Activated T-helper 17 cell treated with anti-CD3 and anti-CD28 coated beads, Interleukin-2, amount 50 U/mL, for 72 hours (primary cell): Measurements from ENCODE around the gene AP5Z1. TPM values are rescaled to one million over a fixed set of nuclear protein-coding genes. Genes with fewer than 3 reads are reported as not detected.
A peak's percentile ranks its signal among the peaks of the same experiment; 100 is the strongest.

ENCODE experiments used
- ATAC-seq: fragments of 150-1000 bp; cut with Tn5 transposase; replicated peaks from 2 replicates; pipeline ENCODE4 v1.10.0; 2021; ENCODE audit warnings: mild to moderate bottlenecking, moderate library complexity
- H3K27ac Mint-ChIP-seq: one replicate; pipeline ENCODE4 v1.8.0; 2022; ENCODE audit warnings: mixed read lengths
- H3K27me3 Mint-ChIP-seq: one replicate; pipeline ENCODE4 v1.8.0; 2022; ENCODE audit warnings: mixed read lengths
- H3K36me3 Mint-ChIP-seq: one replicate; pipeline ENCODE4 v1.8.0; 2022; ENCODE audit warnings: low read depth, mild to moderate bottlenecking, mixed read lengths
- H3K4me1 Mint-ChIP-seq: one replicate; pipeline ENCODE4 v1.8.0; 2022; ENCODE audit warnings: mixed read lengths
- H3K4me3 Mint-ChIP-seq: one replicate; pipeline ENCODE4 v1.8.0; 2022; ENCODE audit warnings: mild to moderate bottlenecking, mixed read lengths
- H3K9me3 Mint-ChIP-seq: one replicate; pipeline ENCODE4 v1.8.0; 2022; ENCODE audit warnings: mixed read lengths
- total RNA-seq, 2 donors: library from RNA; stranded (reverse); gene quantifications; one replicate each; pipeline ENCODE4 v1.2.3, GENCODE V29; 2022

Gene AP5Z1
- total RNA-seq, 2 donors from 2014 or later: 38.7 to 51.9 TPM

GRCh38 chr7:4768597-4769569 is 6.5 kb upstream of the AP5Z1 start:
- Mint-ChIP-seq H3K9me3 (no peaks in the 10 kb centered on the region), H3K4me3 (no peak overlapping the region), H3K27ac (no peak overlapping the region), H3K4me1 (no peaks in the 10 kb centered on the region), H3K27me3 (no peaks in the 10 kb centered on the region), H3K36me3 (no peaks in the 10 kb centered on the region)
- no peak for ATAC-seq

GRCh38 chr7:4769761-4770160 is 5.7 kb upstream of the AP5Z1 start:
- Mint-ChIP-seq H3K36me3 (no peaks in the 10 kb centered on the region), H3K4me1 (peaks cover 7% of the 10 kb centered on the region), H3K27me3 (no peaks in the 10 kb centered on the region), H3K4me3 (no peak overlapping the region), H3K9me3 (no peaks in the 10 kb centered on the region), H3K27ac (peak overlapping the region; percentile 47)
- no peak for ATAC-seq

GRCh38 chr7:4770886-4771285 is 4.5 kb upstream of the AP5Z1 start:
- H3K9me3 Mint-ChIP-seq: no peaks in the 10 kb centered on the region
- no peaks in the 10 kb centered on the region for H3K27me3 Mint-ChIP-seq
- H3K36me3 Mint-ChIP-seq: peaks cover 8% of the 10 kb centered on the region
- peak overlapping the region; percentile 25 for H3K27ac Mint-ChIP-seq
- no peak for ATAC-seq
- no peak overlapping the region for H3K4me3 Mint-ChIP-seq
- peaks cover 7% of the 10 kb centered on the region for H3K4me1 Mint-ChIP-seq

DNA sequence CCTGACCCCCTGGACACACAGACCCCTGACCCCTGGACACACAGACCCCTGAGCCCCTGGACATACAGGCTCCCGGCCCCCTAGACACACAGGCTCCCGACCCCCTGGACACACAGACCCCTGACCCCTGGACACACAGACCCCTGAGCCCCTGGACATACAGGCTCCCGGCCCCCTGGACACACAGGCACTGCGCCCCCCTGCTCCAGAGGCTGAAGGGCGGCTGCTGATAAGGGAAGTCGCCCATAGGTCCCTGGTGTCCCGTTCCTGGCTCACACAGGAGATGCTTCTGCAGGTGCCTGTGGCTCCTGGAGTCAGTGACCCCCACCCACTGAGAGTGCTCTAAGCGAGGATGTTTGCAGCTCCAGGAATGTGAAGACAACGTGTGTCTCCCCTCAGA is 3.7 kb upstream of the AP5Z1 start:
- H3K27ac Mint-ChIP-seq: no peak overlapping the region
- H3K4me1 Mint-ChIP-seq: peaks cover 7% of the 10 kb centered on the region
- no peak overlapping the region for H3K4me3 Mint-ChIP-seq
- H3K9me3 Mint-ChIP-seq: no peaks in the 10 kb centered on the region
- no peak for ATAC-seq
- H3K36me3 Mint-ChIP-seq: peaks cover 17% of the 10 kb centered on the region
- H3K27me3 Mint-ChIP-seq: no peaks in the 10 kb centered on the region

DNA sequence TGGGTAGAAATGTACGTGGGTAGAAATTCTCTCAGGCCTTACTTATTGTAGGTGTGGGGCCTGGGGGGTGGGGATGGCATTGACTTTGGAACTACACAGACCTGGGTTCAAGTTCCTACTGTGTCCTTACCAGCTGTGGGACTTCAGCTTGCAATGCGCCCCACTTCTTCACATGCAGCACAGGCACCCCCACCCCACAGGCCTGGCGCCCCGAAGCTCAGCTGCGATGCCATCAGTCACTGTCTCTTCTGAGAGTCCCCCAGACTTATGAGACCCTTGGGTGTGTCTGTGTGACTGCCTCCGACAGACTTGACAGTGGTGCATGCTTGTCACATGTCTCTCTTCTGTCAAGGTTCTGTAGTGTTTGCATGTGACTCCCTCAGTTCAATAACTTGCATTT is 3.1 kb upstream of the AP5Z1 start:
- ATAC-seq: no peak
- H3K27ac Mint-ChIP-seq: no peak overlapping the region
- H3K36me3 Mint-ChIP-seq: peaks cover 23% of the 10 kb centered on the region
- H3K27me3 Mint-ChIP-seq: no peaks in the 10 kb centered on the region
- no peak overlapping the region for H3K4me3 Mint-ChIP-seq
- no peaks in the 10 kb centered on the region for H3K9me3 Mint-ChIP-seq
- peaks cover 7% of the 10 kb centered on the region for H3K4me1 Mint-ChIP-seq

- peak overlapping the region; percentile 99 for H3K4me3 Mint-ChIP-seq
- no peaks in the 10 kb centered on the region for H3K27me3 Mint-ChIP-seq
- H3K4me1 Mint-ChIP-seq: peaks cover 14% of the 10 kb centered on the region
- H3K9me3 Mint-ChIP-seq: no peaks in the 10 kb centered on the region
- H3K36me3 Mint-ChIP-seq: peaks cover 35% of the 10 kb centered on the region
- ATAC-seq: no peak
- H3K27ac Mint-ChIP-seq: peak overlapping the region; percentile 99
Measured at GRCh38 chr7:4774007-4774406, 1.4 kb upstream of the AP5Z1 start.

GRCh38 chr7:4774658-4775249 is 669 bp upstream of the AP5Z1 start:
- Mint-ChIP-seq H3K27me3 (no peaks in the 10 kb centered on the region), H3K4me3 (peak overlapping the region; percentile 99), H3K27ac (peak overlapping the region; percentile 99), H3K4me1 (peaks cover 14% of the 10 kb centered on the region), H3K36me3 (peaks cover 36% of the 10 kb centered on the region), H3K9me3 (no peaks in the 10 kb centered on the region)
- peak; percentile 40 for ATAC-seq

DNA sequence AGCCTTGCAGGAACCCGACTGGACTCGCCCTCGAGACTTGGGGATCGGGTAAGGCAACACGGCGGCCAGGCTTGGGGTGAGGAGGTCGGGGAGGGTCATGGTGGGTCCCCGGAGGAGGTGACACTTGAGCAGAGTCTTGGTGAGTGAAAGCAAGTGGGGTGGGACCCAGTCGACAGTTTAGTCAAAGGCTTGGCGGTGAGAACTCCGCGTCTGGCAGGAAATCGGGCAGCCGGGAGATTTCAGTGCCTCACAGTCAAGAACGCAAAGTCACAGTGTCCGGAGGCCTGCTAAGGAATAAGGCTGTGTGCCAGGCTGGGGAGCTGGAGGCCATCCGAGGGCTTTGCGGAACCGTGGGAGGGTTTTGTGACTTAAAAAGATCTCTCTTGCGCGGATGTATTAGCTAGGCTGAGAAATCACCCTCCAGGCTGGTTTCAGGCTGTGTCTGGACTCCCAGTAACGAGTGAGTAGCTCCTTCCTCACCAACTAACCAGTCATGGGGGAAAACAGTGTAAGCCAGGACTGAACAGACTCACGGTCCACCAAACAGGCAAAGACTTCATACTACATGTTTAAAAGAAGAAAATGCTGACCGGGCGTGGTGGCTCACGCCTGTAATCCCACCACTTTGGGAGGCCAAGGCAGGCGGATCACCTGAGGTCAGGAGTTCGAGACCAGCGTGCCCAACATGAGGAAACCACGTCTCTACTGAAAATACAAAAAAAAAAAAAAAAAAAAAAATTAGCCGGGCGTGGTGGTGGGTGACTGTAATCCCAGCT is 613 bp downstream of the AP5Z1 start:
- peaks cover 49% of the 10 kb centered on the region for H3K36me3 Mint-ChIP-seq
- no peaks in the 10 kb centered on the region for H3K27me3 Mint-ChIP-seq
- no peaks in the 10 kb centered on the region for H3K9me3 Mint-ChIP-seq
- H3K4me3 Mint-ChIP-seq: peak overlapping the region; percentile 99
- H3K27ac Mint-ChIP-seq: peak overlapping the region; percentile 99
- H3K4me1 Mint-ChIP-seq: peaks cover 14% of the 10 kb centered on the region
- ATAC-seq: peak; percentile 34

- Mint-ChIP-seq H3K36me3 (peaks cover 61% of the 10 kb centered on the region), H3K27ac (no peak overlapping the region), H3K4me3 (no peak overlapping the region), H3K4me1 (peaks cover 13% of the 10 kb centered on the region), H3K9me3 (no peaks in the 10 kb centered on the region), H3K27me3 (no peaks in the 10 kb centered on the region)
- no peak for ATAC-seq
Measured at GRCh38 chr7:4779118-4779517, 3.7 kb downstream of the AP5Z1 start.

- no peaks in the 10 kb centered on the region for H3K27me3 Mint-ChIP-seq
- H3K4me3 Mint-ChIP-seq: no peak overlapping the region
- ATAC-seq: no peak
- no peak overlapping the region for H3K27ac Mint-ChIP-seq
- no peaks in the 10 kb centered on the region for H3K9me3 Mint-ChIP-seq
- H3K4me1 Mint-ChIP-seq: peaks cover 7% of the 10 kb centered on the region
- peaks cover 56% of the 10 kb centered on the region for H3K36me3 Mint-ChIP-seq
Measured at GRCh38 chr7:4781366-4782069, 6.1 kb downstream of the AP5Z1 start.

DNA sequence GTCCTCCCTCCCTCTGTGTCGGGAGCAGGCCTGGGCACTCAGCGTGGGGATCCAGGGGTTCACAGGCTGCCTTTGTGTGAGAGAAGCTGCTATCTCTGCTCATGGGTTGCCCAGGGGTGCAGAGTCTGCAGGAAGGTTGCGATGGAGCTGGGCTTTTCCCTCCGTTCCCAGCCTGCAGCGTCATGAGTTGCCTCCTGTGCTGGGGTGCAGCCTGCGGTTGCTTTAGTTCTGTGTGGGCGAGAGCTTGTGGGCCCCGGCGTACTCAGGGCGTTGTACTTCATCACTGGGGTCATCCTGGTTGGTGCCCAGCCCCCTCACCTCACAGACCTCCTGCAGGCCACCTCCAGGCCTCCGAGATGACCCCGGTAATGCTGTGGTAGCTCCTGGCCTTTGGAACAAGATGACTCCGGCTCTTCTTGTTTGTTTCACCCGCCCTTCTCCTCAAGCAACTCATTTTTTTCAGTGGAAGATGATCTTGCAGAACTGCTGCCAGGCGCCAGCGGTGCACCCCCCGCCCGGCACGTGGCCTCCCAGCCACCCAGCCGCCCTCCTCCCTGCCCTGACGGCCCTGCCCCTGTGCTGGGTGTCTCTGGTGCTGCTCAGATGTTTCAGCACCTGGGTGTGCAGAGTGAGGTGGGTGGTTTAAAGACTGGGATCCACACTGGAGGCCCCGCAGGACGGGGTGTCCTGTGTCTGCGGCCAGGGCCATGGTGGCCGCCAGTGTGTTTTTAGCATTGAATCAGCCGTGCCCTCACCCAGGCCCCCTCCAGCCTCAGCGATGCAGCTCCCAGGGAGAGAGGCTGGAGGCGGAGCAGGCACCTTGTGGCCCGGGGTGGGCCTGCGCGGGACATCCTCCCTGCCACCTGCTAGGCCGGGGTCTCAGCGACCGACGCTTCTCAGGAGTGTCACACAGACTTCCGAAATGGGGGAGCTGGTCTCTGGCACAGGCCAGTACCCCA is 7.2 kb downstream of the AP5Z1 start:
- Mint-ChIP-seq H3K9me3 (no peaks in the 10 kb centered on the region), H3K36me3 (peaks cover 48% of the 10 kb centered on the region), H3K27ac (no peak overlapping the region), H3K4me1 (peaks cover 7% of the 10 kb centered on the region), H3K27me3 (no peaks in the 10 kb centered on the region), H3K4me3 (no peak overlapping the region)
- no peak for ATAC-seq

GRCh38 chr7:4783292-4783652 is 7.8 kb downstream of the AP5Z1 start:
- H3K4me3 Mint-ChIP-seq: no peak overlapping the region
- ATAC-seq: no peak
- no peaks in the 10 kb centered on the region for H3K9me3 Mint-ChIP-seq
- H3K36me3 Mint-ChIP-seq: peaks cover 47% of the 10 kb centered on the region
- no peaks in the 10 kb centered on the region for H3K27me3 Mint-ChIP-seq
- no peak overlapping the region for H3K27ac Mint-ChIP-seq
- H3K4me1 Mint-ChIP-seq: peaks cover 2% of the 10 kb centered on the region

DNA sequence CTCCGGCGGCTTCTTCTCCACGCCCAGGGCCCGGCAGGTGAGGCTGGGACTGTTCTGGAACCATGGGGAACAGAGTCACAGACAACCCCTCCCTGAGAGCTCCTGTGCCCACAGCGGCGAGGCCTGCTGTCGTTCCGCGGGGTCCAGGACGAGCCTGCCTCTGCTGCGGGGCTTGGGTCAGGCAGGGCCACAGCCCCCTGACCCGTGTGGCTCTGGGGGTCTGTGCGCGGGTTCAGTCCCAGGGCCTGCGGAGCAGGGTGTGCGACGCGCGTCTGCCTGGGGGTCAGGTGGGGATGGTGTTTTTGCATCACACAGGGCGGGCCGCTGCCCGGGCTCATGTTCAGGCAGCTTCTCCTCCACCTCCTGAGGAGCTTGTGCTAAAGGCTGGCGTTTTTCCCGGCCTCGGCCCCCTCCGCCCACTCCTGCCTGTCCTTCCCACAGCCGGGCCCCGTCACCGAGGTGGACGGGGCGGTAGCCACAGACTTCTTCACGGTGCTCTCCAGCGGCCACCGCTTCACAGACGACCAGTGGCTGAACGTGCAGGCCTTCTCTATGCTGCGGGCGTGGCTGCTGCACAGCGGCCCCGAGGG is 8.4 kb downstream of the AP5Z1 start:
- Mint-ChIP-seq H3K27ac (no peak overlapping the region), H3K36me3 (peaks cover 45% of the 10 kb centered on the region), H3K9me3 (no peaks in the 10 kb centered on the region), H3K4me1 (no peaks in the 10 kb centered on the region), H3K4me3 (no peak overlapping the region), H3K27me3 (no peaks in the 10 kb centered on the region)
- ATAC-seq: no peak
